ENCODE measurements around the gene SLC45A3.

The SLC45A3 gene

DNA sequence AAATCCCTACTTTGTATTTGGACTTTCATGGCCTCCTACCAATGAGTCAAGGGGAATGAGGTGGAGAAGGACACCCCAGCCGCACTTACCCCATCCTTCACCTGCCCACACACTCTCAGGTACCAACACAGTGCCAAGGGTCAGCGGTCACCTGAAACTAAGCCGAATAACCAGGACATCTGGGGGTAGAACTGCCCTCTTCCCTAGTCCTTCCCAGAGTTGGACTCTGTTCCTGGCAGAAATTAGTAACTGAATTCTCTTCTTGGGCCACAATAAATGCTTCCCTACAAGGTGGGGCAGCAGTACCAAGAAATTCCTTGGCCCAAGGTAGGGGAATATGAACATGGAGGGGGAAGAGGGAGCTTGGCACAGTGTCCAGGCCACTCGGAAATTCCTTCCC is 7.3 kb downstream of the SLC45A3 start:
- H3K4me3 ChIP-seq (ENCODE audit: low read depth, low read length), result no peak overlapping the region
- TF ChIP-seq, protein P1, sequence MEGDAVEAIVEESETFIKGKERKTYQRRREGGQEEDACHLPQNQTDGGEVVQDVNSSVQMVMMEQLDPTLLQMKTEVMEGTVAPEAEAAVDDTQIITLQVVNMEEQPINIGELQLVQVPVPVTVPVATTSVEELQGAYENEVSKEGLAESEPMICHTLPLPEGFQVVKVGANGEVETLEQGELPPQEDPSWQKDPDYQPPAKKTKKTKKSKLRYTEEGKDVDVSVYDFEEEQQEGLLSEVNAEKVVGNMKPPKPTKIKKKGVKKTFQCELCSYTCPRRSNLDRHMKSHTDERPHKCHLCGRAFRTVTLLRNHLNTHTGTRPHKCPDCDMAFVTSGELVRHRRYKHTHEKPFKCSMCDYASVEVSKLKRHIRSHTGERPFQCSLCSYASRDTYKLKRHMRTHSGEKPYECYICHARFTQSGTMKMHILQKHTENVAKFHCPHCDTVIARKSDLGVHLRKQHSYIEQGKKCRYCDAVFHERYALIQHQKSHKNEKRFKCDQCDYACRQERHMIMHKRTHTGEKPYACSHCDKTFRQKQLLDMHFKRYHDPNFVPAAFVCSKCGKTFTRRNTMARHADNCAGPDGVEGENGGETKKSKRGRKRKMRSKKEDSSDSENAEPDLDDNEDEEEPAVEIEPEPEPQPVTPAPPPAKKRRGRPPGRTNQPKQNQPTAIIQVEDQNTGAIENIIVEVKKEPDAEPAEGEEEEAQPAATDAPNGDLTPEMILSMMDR (IDR thresholded peaks at IDR 0.05; ENCODE audit: low read depth, low read length), result no peak

DNA sequence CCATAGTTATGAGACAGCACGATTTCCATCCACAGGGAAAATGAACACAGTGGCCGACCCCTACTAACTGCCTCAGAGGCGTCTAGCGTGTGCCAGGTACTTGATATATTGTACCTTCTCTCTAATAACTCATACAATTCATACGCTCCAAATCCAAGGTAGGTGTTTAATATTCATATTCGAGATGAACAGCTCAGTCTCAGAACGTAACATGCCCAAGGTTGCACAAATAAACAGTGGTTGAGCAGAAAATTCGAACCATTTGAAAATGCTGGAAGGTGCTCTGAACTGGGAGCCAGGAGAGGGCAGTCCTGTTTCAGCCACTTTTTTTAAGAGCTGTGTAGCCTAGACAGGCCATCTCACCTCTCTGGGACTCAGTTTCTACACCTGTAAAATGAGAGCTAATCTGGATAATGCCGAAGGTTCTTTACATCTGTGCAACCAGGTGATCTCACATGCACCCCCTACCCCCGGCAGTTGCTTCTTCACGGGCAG is 7.9 kb downstream of the SLC45A3 start:
- TF ChIP-seq, protein P1 (IDR thresholded peaks at IDR 0.05; ENCODE audit: low read depth, low read length), result no peak
- no peak overlapping the region for H3K4me3 ChIP-seq (ENCODE audit: low read depth, low read length)

DNA sequence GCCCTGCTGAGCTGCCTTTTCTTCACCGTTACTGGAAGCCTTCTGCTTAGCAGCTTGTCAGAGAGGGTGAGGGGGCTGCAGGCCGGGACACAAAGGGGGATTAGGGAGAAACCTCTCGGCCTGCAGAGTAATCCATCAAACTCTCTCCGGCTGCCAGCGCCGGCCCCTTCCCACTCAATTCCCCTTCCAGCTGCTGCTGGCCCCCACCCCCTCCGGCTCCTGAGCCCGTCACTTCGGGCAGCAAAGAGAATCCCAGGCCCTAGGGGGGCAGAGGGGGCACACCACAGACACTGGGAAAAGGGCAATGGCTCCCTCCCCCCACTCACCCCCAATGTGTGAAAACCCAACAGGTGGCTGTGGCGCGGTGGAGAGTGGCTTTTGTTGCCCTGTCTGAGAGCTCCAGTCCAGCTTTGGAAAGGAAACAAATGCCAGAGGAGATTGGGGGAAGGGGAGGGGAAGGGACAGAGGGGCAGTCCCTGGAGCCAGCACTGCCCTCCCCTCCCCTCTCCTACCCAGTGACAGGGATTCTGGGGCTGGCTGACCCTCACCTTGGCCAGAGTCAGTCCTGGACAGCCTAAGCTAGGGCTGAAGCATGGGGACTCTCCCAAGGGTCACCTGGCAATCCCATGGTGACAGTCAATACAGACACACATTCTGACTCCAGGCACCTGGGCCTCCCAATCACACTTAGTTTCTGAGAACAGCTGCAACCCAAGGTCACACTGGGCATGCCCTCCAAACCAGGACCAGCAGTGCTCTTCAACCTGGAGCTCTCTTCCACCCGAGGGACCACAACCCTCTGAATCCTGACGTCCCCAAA is 9.5 kb downstream of the SLC45A3 start:
- TF ChIP-seq, protein P1 (IDR thresholded peaks at IDR 0.05; ENCODE audit: low read depth, low read length), result no peak
- H3K4me3 ChIP-seq (ENCODE audit: low read depth, low read length), result no peak overlapping the region

GRCh38 chr1:205670150-205670446 is 10.2 kb downstream of the SLC45A3 start:
- H3K4me3 ChIP-seq (ENCODE audit: low read depth, low read length), result no peak overlapping the region
- TF ChIP-seq, protein P1 (IDR thresholded peaks at IDR 0.05; ENCODE audit: low read depth, low read length), result no peak

DNA sequence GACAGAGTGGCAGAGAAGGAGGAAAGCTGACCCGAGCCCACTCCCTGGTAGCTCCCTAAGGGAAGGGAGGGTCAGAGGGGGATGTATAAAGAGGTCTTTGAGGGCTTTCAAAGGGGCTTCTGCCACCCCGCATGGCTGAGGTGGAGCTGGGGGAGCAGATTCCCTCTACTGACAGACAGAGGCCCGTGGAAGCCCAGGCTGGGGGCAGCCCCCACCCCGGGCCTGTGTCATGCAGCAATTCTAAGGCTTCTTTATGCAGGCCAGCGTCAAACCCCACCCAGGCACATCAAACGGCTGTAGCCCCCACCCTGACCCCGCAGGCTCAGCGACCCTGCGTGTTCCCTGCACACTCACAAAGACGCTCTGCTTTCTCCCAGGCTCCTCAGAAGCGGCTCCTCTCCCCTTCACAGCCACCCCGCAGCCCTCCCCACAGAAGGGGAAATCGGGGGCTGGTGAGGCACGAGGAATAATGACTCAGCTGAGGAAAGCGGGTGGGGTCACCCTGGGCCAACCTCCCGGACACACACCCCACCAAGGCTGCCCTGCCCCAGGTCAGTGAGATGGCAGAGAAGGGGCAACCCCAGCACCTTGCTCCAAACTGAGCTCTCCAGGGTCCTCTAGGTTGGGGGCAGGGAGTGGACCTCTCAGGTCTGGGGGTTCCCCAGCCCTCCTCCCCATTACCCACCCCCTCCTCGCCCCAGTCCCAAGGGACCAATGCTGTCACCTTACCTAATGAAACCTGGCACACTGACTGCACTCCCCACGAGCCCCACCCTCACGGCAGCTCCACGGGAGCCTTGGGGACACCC is 10.8 kb downstream of the SLC45A3 start:
- H3K4me3 ChIP-seq (ENCODE audit: low read depth, low read length), result no peak overlapping the region
- TF ChIP-seq, protein P1 (IDR thresholded peaks at IDR 0.05; ENCODE audit: low read depth, low read length), result no peak

DNA sequence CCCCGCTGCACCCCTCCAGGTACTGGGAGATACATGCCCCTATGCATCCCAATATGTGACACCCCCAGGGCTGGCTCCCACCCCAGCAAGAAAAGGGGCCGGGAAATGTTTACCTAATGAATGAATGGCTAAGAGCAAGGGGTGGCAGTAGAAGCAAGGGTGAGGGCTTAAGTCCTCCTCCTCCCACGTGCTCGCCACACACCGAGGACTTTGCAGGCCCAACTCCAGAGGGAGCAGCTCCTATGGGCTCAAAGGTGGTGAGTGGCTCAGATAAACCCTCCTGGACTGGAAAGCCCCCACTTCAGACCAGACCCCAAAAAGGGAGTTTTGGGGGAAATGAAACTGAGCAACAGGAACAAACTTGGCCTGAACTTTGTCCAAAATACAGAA is 11.4 kb downstream of the SLC45A3 start:
- TF ChIP-seq, protein P1 (IDR thresholded peaks at IDR 0.05; ENCODE audit: low read depth, low read length), result no peak
- H3K4me3 ChIP-seq (ENCODE audit: low read depth, low read length), result no peak overlapping the region
